Erythroblast (primary cell): ENCODE measurements around the gene CPXM2.
"Not testable (repeated sequence)": the region's sequence is repeated elsewhere in the genome, so short reads cannot be mapped to it uniquely, and the experiment has no call there.

Experiments
- DNase-seq, 2 experiments: peaks; one replicate each; lab custom pipeline; 2025; lab: John Stamatoyannopoulos, UW
- GATA1 ChIP-seq: IDR thresholded peaks from 2 replicates; pipeline ENCODE4 v1.6.1; 2011; ENCODE audit warnings: low read depth, mild to moderate bottlenecking, control low read depth, low read length, moderate library complexity
- POLR2A ChIP-seq: IDR thresholded peaks from 2 replicates; pipeline ENCODE4 v1.6.1; 2011; ENCODE audit warnings: mild to moderate bottlenecking, low read length

Gene CPXM2

GRCh38 chr10:123744224-123744536 lies 147.4 kb downstream of the CPXM2 start:
- no peak for DNase-seq
- no peak for TF ChIP-seq POLR2A

GRCh38 chr10:123743441-123744223 lies 148.0 kb downstream of the CPXM2 start:
- TF ChIP-seq POLR2A = no peak
- TF ChIP-seq GATA1 = no peak
- no peak for DNase-seq

GRCh38 chr10:123742751-123743440 lies 148.7 kb downstream of the CPXM2 start:
- no peak for DNase-seq
- TF ChIP-seq POLR2A (no peak), GATA1 (no peak)

- TF ChIP-seq POLR2A (no peak), GATA1 (no peak)
- no peak for DNase-seq
Observed at GRCh38 chr10:123741711-123742110, 149.9 kb downstream of the CPXM2 start.

- DNase-seq = no peak
- TF ChIP-seq POLR2A = no peak
- no peak for TF ChIP-seq GATA1
Observed at GRCh38 chr10:123741146-123741545, 150.5 kb downstream of the CPXM2 start.

GRCh38 chr10:123736917-123737316 lies 154.7 kb downstream of the CPXM2 start:
- not testable (repeated sequence) for DNase-seq

- DNase-seq = no peak
- TF ChIP-seq GATA1 (no peak), POLR2A (no peak)
Observed at GRCh38 chr10:123729523-123729922, 162.1 kb downstream of the CPXM2 start.

GRCh38 chr10:123726836-123727235 lies 164.8 kb downstream of the CPXM2 start:
- TF ChIP-seq GATA1 = no peak
- TF ChIP-seq POLR2A = no peak
- DNase-seq = no peak

GRCh38 chr10:123726381-123726780 lies 165.2 kb downstream of the CPXM2 start:
- no peak for TF ChIP-seq POLR2A
- no peak for TF ChIP-seq GATA1

GRCh38 chr10:123724747-123725146 lies 166.9 kb downstream of the CPXM2 start:
- DNase-seq = no peak
- TF ChIP-seq POLR2A (no peak), GATA1 (no peak)

More at GRCh38 chr10:123726381-123726780, 165.2 kb downstream of the CPXM2 start:
- no peak for DNase-seq

- TF ChIP-seq GATA1 (no peak), POLR2A (no peak)
- no peak for DNase-seq
Observed at GRCh38 chr10:123722351-123722750, 169.3 kb downstream of the CPXM2 start.

GRCh38 chr10:123721441-123722049 lies 170.1 kb downstream of the CPXM2 start:
- DNase-seq = no peak
- TF ChIP-seq POLR2A (no peak), GATA1 (no peak)

- TF ChIP-seq GATA1 (no peak), POLR2A (no peak)
- DNase-seq = no peak
Observed at GRCh38 chr10:123720536-123720935, 171.1 kb downstream of the CPXM2 start.

GRCh38 chr10:123718544-123719060 lies 173.0 kb downstream of the CPXM2 start:
- no peak for DNase-seq
- TF ChIP-seq GATA1 = no peak
- TF ChIP-seq POLR2A = no peak
